IMR-90 (cell line): ENCODE measurements around the gene LRRC3C. TPM values are rescaled to one million over a fixed set of nuclear protein-coding genes. Genes with fewer than 3 reads are reported as not detected.

ENCODE experiments used
- ATAC-seq: fragments of 200-7000 bp; cut with Tn5 transposase; 2 replicates; pipeline ENCODE4 v1.9.1; 2020; ENCODE audit warnings: low read depth, mild to moderate bottlenecking, moderate library complexity
- BruUV-seq: library from RNA; stranded (reverse); fragments of 400-500 nt; replicated peaks from 2 replicates; lab custom pipeline; 2021; lab: Mats Ljungman, UMichigan
- CTCF ChIA-PET: fragments of 300-600 bp; formaldehyde crosslinking; extraction: SDS; loops from one replicate; lab custom pipeline; 2021; ENCODE audit warnings: antibody characterized with exemption; lab: Yijun Ruan, JAX
- POLR2A ChIA-PET: fragments of 300-600 bp; sonication (Branson Sonifier 250); formaldehyde crosslinking; loops from one replicate; lab custom pipeline; 2022; ENCODE audit warnings: antibody characterized with exemption; ENCODE audit not compliant: unreplicated experiment; lab: Charles Lee
- DNase-seq: peaks from one replicate; pipeline ENCODE4 v3.0.0; 2013
- H2AFZ ChIP-seq: replicated peaks from 2 replicates; pipeline ENCODE3; 2013; ENCODE audit warnings: low read length, mild to moderate bottlenecking; ENCODE audit not compliant: poor library complexity
- H2AK5ac ChIP-seq: 2 replicates; pipeline ENCODE4 v1.6.1; 2013; ENCODE audit warnings: low read depth, low read length, inconsistent platforms
- H2AK9ac ChIP-seq: replicated peaks from 2 replicates; pipeline ENCODE3; 2013; ENCODE audit warnings: mild to moderate bottlenecking, low read depth, low read length, moderate library complexity; ENCODE audit not compliant: poor library complexity
- H2BK120ac ChIP-seq: 2 replicates; pipeline ENCODE4 v1.6.1; 2013; ENCODE audit warnings: low read depth, low read length, inconsistent platforms
- H2BK15ac ChIP-seq: 3 replicates; pipeline ENCODE4 v1.6.1; 2013; ENCODE audit warnings: low read depth, low read length, inconsistent platforms
- H2BK20ac ChIP-seq: 2 replicates; pipeline ENCODE4 v1.6.1; 2013; ENCODE audit warnings: low read depth, mild to moderate bottlenecking, inconsistent platforms, low read length, moderate library complexity
- H2BK5ac ChIP-seq: 2 replicates; pipeline ENCODE4 v1.6.1; 2013; ENCODE audit warnings: mild to moderate bottlenecking, low read depth, low read length, inconsistent platforms; ENCODE audit not compliant: poor library complexity, severe bottlenecking
- H3K14ac ChIP-seq: replicated peaks from 2 replicates; pipeline ENCODE4 v1.6.1; 2013; ENCODE audit warnings: low read depth, low read length, inconsistent platforms
- H3K18ac ChIP-seq: 2 replicates; pipeline ENCODE4 v1.6.1; 2013; ENCODE audit warnings: low read depth, low read length, control low read depth
- H3K23ac ChIP-seq: 2 replicates; pipeline ENCODE4 v1.6.1; 2013; ENCODE audit warnings: low read depth, low read length, inconsistent platforms
- H3K27ac ChIP-seq: 2 replicates; pipeline ENCODE4 v1.5.1; 2013; ENCODE audit warnings: mild to moderate bottlenecking, control low read depth, low read length; ENCODE audit not compliant: insufficient read depth
- H3K27me3 ChIP-seq: 2 replicates; pipeline ENCODE4 v1.6.1; 2013; ENCODE audit warnings: low read length; ENCODE audit not compliant: control insufficient read depth, insufficient read depth
- H3K36me3 ChIP-seq: 2 replicates; pipeline ENCODE4 v1.6.1; 2013; ENCODE audit warnings: low read length, mixed read lengths; ENCODE audit not compliant: control insufficient read depth, insufficient read depth
- H3K4ac ChIP-seq: 2 replicates; pipeline ENCODE4 v1.6.1; 2013; ENCODE audit warnings: low read depth, low read length, inconsistent platforms
- H3K4me1 ChIP-seq: 2 replicates; pipeline ENCODE4 v1.6.1; 2013; ENCODE audit warnings: low read length, mixed read lengths; ENCODE audit not compliant: control insufficient read depth, insufficient read depth
- H3K4me2 ChIP-seq: 2 replicates; pipeline ENCODE4 v1.6.1; 2013; ENCODE audit warnings: low read depth, mild to moderate bottlenecking, control low read depth, low read length, moderate library complexity
- H3K4me3 ChIP-seq: 2 replicates; pipeline ENCODE4 v1.5.1; 2013; ENCODE audit warnings: low read depth, mild to moderate bottlenecking, control low read depth, low read length, moderate library complexity; ENCODE audit not compliant: insufficient read depth
- H3K56ac ChIP-seq: 2 replicates; pipeline ENCODE4 v1.6.1; 2013; ENCODE audit warnings: low read length, inconsistent platforms; ENCODE audit not compliant: insufficient read depth; ENCODE audit errors: extremely low read depth
- H3K79me1 ChIP-seq, 2 experiments: 2 replicates each; pipeline ENCODE4 v1.6.1; 2013; ENCODE audit warnings: low read length in 2 of 2, inconsistent platforms in 1 of 2, low read depth in 1 of 2
- H3K9ac ChIP-seq: 2 replicates; pipeline ENCODE4 v1.6.1; 2013; ENCODE audit warnings: low read depth, low read length, control low read depth
- H3K9me1 ChIP-seq: 2 replicates; pipeline ENCODE4 v1.6.1; 2013; ENCODE audit warnings: low read length, inconsistent platforms; ENCODE audit not compliant: insufficient read depth
- H3K9me3 ChIP-seq: 2 replicates; pipeline ENCODE4 v1.6.1; 2013; ENCODE audit warnings: low read length; ENCODE audit not compliant: control insufficient read depth, insufficient read depth
- H4K20me1 ChIP-seq: 2 replicates; pipeline ENCODE4 v1.6.1; 2013; ENCODE audit warnings: low read length, inconsistent platforms; ENCODE audit not compliant: insufficient read depth
- H4K5ac ChIP-seq: 2 replicates; pipeline ENCODE4 v1.6.1; 2013; ENCODE audit warnings: mild to moderate bottlenecking, low read depth, low read length, control low read depth
- H4K8ac ChIP-seq, 2 experiments: 2 replicates each; pipeline ENCODE4 v1.6.1; 2013; ENCODE audit warnings: low read depth in 2 of 2, low read length in 2 of 2, control low read depth in 1 of 2, inconsistent platforms in 1 of 2
- H4K91ac ChIP-seq: 2 replicates; pipeline ENCODE4 v1.6.1; 2013; ENCODE audit warnings: low read depth, low read length, inconsistent platforms; ENCODE audit not compliant: insufficient read depth
- BHLHE40 ChIP-seq: fragments of 150-350 bp; IDR thresholded peaks from 2 replicates; pipeline ENCODE4 v1.6.1; 2016; ENCODE audit warnings: mild to moderate bottlenecking, low read depth, low read length
- CEBPB ChIP-seq: IDR thresholded peaks from 2 replicates; pipeline ENCODE4 v1.6.1; 2012; ENCODE audit warnings: low read depth, low read length, improper control_type of control experiment
- CHD1 ChIP-seq: IDR thresholded peaks from 2 replicates; pipeline ENCODE4 v1.6.1; 2012; ENCODE audit warnings: low read depth, low read length, improper control_type of control experiment
- CTCF ChIP-seq: conservative IDR thresholded peaks from 2 replicates; pipeline ENCODE4 v1.5.1; 2012; ENCODE audit warnings: mild to moderate bottlenecking, low read depth, low read length, improper control_type of control experiment
- ELK1 ChIP-seq: fragments of 150-350 bp; IDR thresholded peaks from 2 replicates; pipeline ENCODE4 v1.6.1; 2016; ENCODE audit warnings: low read depth, mild to moderate bottlenecking, low read length, moderate library complexity, borderline replicate concordance
- FOS ChIP-seq: fragments of 150-350 bp; IDR thresholded peaks from 2 replicates; pipeline ENCODE4 v1.6.1; 2016; ENCODE audit warnings: low read depth, low read length
- MAFK ChIP-seq: IDR thresholded peaks from 2 replicates; pipeline ENCODE4 v1.6.1; 2012; ENCODE audit warnings: low read depth, low read length, improper control_type of control experiment
- MAZ ChIP-seq: IDR thresholded peaks from 2 replicates; pipeline ENCODE4 v1.6.1; 2012; ENCODE audit warnings: low read depth, mild to moderate bottlenecking, low read length, improper control_type of control experiment, moderate library complexity, borderline replicate concordance
- MXI1 ChIP-seq: IDR thresholded peaks from 2 replicates; pipeline ENCODE4 v1.6.1; 2012; ENCODE audit warnings: low read depth, mild to moderate bottlenecking, low read length, moderate library complexity, borderline replicate concordance
- NFE2L2 ChIP-seq: fragments of 150-350 bp; IDR thresholded peaks from 2 replicates; pipeline ENCODE4 v1.6.1; 2016; ENCODE audit warnings: low read depth, mild to moderate bottlenecking, low read length
- POLR2A ChIP-seq: IDR thresholded peaks from 2 replicates; pipeline ENCODE4 v1.6.1; 2012; ENCODE audit warnings: mild to moderate bottlenecking, low read depth, low read length
- RAD21 ChIP-seq: IDR thresholded peaks from 2 replicates; pipeline ENCODE4 v1.6.1; 2012; ENCODE audit warnings: low read length, improper control_type of control experiment
- RCOR1 ChIP-seq: IDR thresholded peaks from 2 replicates; pipeline ENCODE4 v1.6.1; 2012; ENCODE audit warnings: mild to moderate bottlenecking, low read length, improper control_type of control experiment; ENCODE audit not compliant: insufficient replicate concordance
- RFX5 ChIP-seq: IDR thresholded peaks from 2 replicates; pipeline ENCODE4 v1.8.0; 2012; ENCODE audit warnings: low read depth, mild to moderate bottlenecking, low read length, moderate library complexity
- SMC3 ChIP-seq: fragments of 150-350 bp; IDR thresholded peaks from 2 replicates; pipeline ENCODE4 v1.6.1; 2016; ENCODE audit warnings: low read depth, mild to moderate bottlenecking, antibody characterized with exemption, low read length, moderate library complexity
- USF2 ChIP-seq: fragments of 150-350 bp; IDR thresholded peaks from 2 replicates; pipeline ENCODE4 v1.6.1; 2017; ENCODE audit warnings: mild to moderate bottlenecking, antibody characterized with exemption, low read length, low read depth
- WGBS, 2 experiments: methylation state at CpG; one replicate each; pipeline versions ENCODE4 v1.1.5 to v1.1.7; 2013; ENCODE audit warnings: missing lambda C conversion rate in 2 of 2; ENCODE audit not compliant: insufficient read length in 1 of 2; ENCODE audit errors: extremely low coverage in 2 of 2; 5-methylcytosine and 5-hydroxymethylcytosine counted together
- dilution Hi-C: fragments of 300-500 bp; cut with HindIII; formaldehyde crosslinking; loops from one replicate; pipeline ENCODE4 v1.14.3; 2018; ENCODE audit warnings: low sequenced_read_pairs; ENCODE audit not compliant: unreplicated experiment
- in situ Hi-C: fragments of 300-500 bp; cut with MboI; formaldehyde crosslinking; loops from 3 replicates; pipeline ENCODE4 v1.14.3; 2019; ENCODE audit warnings: low sequenced_read_pairs, inconsistent platforms, mixed read lengths
- intact Hi-C: fragments of 100-400 bp; cut with micrococcal nuclease; formaldehyde crosslinking; loops from 2 replicates; pipeline ENCODE4 v1.10.0; 2022
- polyA plus RNA-seq, 3 experiments: library from polyadenylated mRNA; depleted of rRNA; stranded (reverse); fragments of >200 nt; gene quantifications; 2 replicates each; pipeline ENCODE4 v1.2.3, GENCODE V29; 2012; ENCODE audit warnings: low replicate concordance in 1 of 3
- total RNA-seq: library from RNA; depleted of rRNA; stranded (reverse); fragments of >200 nt; gene quantifications from 2 replicates; pipeline ENCODE4 v1.2.3, GENCODE V29; 2012

LRRC3C gene
- total and polyA plus RNA-seq, 2 of the 4 experiments (the other 2 are of a cell fraction): not detected

GRCh38 chr17:39923230-39923629, 4.3 kb upstream of the LRRC3C start:
- in situ Hi-C loops: no loop called here
- no peak for DNase-seq
- dilution Hi-C loops: no loop called here
- Histone ChIP-seq H3K56ac (no peak overlapping the region), H3K18ac (no peak overlapping the region), H4K8ac (no peak overlapping the region), H3K27me3 (no peaks in the 10 kb centered on the region), H3K9me1 (peaks cover 28% of the 10 kb centered on the region), H3K79me1 (peaks cover 9 to 61% of the 10 kb centered on the region in 2 experiments; a peak in 3 of 4 replicates), H2BK15ac (no peak overlapping the region), H3K4ac (no peak overlapping the region), H2BK5ac (no peak overlapping the region), H3K4me3 (no peak overlapping the region), H3K27ac (no peak overlapping the region), H2BK120ac (no peak overlapping the region), H2AFZ (no peak overlapping the region), H3K36me3 (peaks cover 47% of the 10 kb centered on the region), H2BK20ac (no peak overlapping the region), H3K14ac (no peak overlapping the region), H2AK5ac (no peak overlapping the region), H3K4me1 (peaks cover 28% of the 10 kb centered on the region), H4K5ac (no peak overlapping the region), H3K4me2 (no peak overlapping the region), H4K91ac (no peak overlapping the region), H3K9ac (no peak overlapping the region), H3K23ac (no peak overlapping the region), H3K9me3 (no peaks in the 10 kb centered on the region), H4K20me1 (peaks cover 43% of the 10 kb centered on the region), H2AK9ac (peak overlapping the region; percentile 33)
- WGBS, 2 experiments: 100% methylated on average over 1 of the region's 6 CpGs; no CpG with 5 or more reads in 1 of the 2 experiments
- POLR2A ChIA-PET: no interaction called here
- ATAC-seq: no peak
- intact Hi-C loops: no loop called here
- TF ChIP-seq ELK1 (no peak), BHLHE40 (no peak), MXI1 (no peak), RFX5 (no peak), SMC3 (no peak), RCOR1 (no peak), RAD21 (no peak), CHD1 (no peak), CEBPB (no peak), NFE2L2 (no peak), MAZ (no peak), FOS (no peak), MAFK (no peak), CTCF (no peak), POLR2A (no peak), USF2 (no peak)
- no TSS peak for BruUV-seq
- CTCF ChIA-PET: no interaction called here
